ENCODE measurements around the gene NDST1. TPM values are rescaled to one million over a fixed set of nuclear protein-coding genes. Genes with fewer than 3 reads are reported as not detected.
A peak's percentile ranks its signal among the peaks of the same experiment; 100 is the strongest.

Gene NDST1
- total RNA-seq, 6 experiments from 2014 or later = 38.1 to 97.5 (median 76.0) TPM

GRCh38 chr5:150505041-150505511 is 2.9 kb upstream of the NDST1 start:
- Histone ChIP-seq H3K4me3 (no peak overlapping the region), H3K27me3 (no peaks in the 10 kb centered on the region), H3K36me3 (peaks cover 0 to 3% (median 0%) of the 10 kb centered on the region in 4 donors), H3K9me3 (no peaks in the 10 kb centered on the region), H3K4me1 (peaks cover 0 to 98% (median 49%) of the 10 kb centered on the region in 4 donors), H3K27ac (peak overlapping the region in 1 of 3 donors; percentile 64)
- DNase-seq = no peak
- WGBS (ENCODE audit: insufficient coverage, low coverage, low lambda C conversion rate, missing lambda C conversion rate) = 93% methylated on average over 4 of the region's 8 CpGs
- ATAC-seq = no peak
- TF ChIP-seq CTCF (IDR thresholded peaks at IDR 0.05) = no peak
- no peak for TF ChIP-seq POLR2A (IDR thresholded peaks at IDR 0.05)
- intact Hi-C loops (cut with DNase I) = no loop called here

GRCh38 chr5:150505816-150506215 is 2.1 kb upstream of the NDST1 start:
- Histone ChIP-seq H3K4me3 (no peak overlapping the region), H3K9me3 (no peaks in the 10 kb centered on the region), H3K4me1 (peaks cover 0 to 98% (median 50%) of the 10 kb centered on the region in 4 donors), H3K36me3 (peaks cover 0 to 3% (median 0%) of the 10 kb centered on the region in 4 donors), H3K27ac (peak overlapping the region; percentile 8 to 93 (median 90)), H3K27me3 (no peaks in the 10 kb centered on the region)
- DNase-seq (no peak), ATAC-seq (no peak)
- TF ChIP-seq CTCF (IDR thresholded peaks at IDR 0.05) (no peak), POLR2A (IDR thresholded peaks at IDR 0.05) (no peak)
- 43% methylated on average over 3 of the region's 8 CpGs for WGBS (ENCODE audit: insufficient coverage, low coverage, low lambda C conversion rate, missing lambda C conversion rate)
- intact Hi-C loops (cut with DNase I) = no loop called here

- no peaks in the 10 kb centered on the region for H3K9me3 ChIP-seq
- intact Hi-C loops (cut with DNase I) = no loop called here
- ATAC-seq (no peak), DNase-seq (peak in 1 of 3 donors; percentile 47)
- H3K4me1 ChIP-seq = peaks cover 0 to 100% (median 54%) of the 10 kb centered on the region in 4 donors
- WGBS (ENCODE audit: insufficient coverage, low coverage, low lambda C conversion rate, missing lambda C conversion rate) = 11% methylated on average over 4 of the region's 11 CpGs
- H3K36me3 ChIP-seq = no peaks in the 10 kb centered on the region
- no peaks in the 10 kb centered on the region for H3K27me3 ChIP-seq
- H3K27ac ChIP-seq = peak overlapping the region; percentile 15 to 93 (median 90)
- no peak for TF ChIP-seq CTCF (IDR thresholded peaks at IDR 0.05)
- no peak for TF ChIP-seq POLR2A (IDR thresholded peaks at IDR 0.05)
- no peak overlapping the region for H3K4me3 ChIP-seq
Measured at GRCh38 chr5:150506571-150507473, 1.1 kb upstream of the NDST1 start.

GRCh38 chr5:150508277-150508640 is 328 bp downstream of the NDST1 start:
- no peaks in the 10 kb centered on the region for H3K9me3 ChIP-seq
- intact Hi-C loops (cut with DNase I) = no loop called here
- ATAC-seq = no peak
- DNase-seq = no peak
- H3K4me3 ChIP-seq = peak overlapping the region in 1 of 3 donors; percentile 13
- peaks cover 0 to 100% (median 52%) of the 10 kb centered on the region in 4 donors for H3K4me1 ChIP-seq
- no peaks in the 10 kb centered on the region for H3K36me3 ChIP-seq
- peak overlapping the region; percentile 87 to 93 (median 90) for H3K27ac ChIP-seq
- whole genome bisulfite sequencing (ENCODE audit: insufficient coverage, low coverage, low lambda C conversion rate, missing lambda C conversion rate) = 38% methylated on average over 1 of the region's 2 CpGs
- H3K27me3 ChIP-seq = no peaks in the 10 kb centered on the region
- TF ChIP-seq POLR2A (IDR thresholded peaks at IDR 0.05) (no peak), CTCF (IDR thresholded peaks at IDR 0.05) (no peak)
